Measurements from ENCODE around the gene ZNF354B. TPM values are rescaled to one million over a fixed set of nuclear protein-coding genes. Genes with fewer than 3 reads are reported as not detected.
"Not testable (repeated sequence)": the region's sequence is repeated elsewhere in the genome, so short reads cannot be mapped to it uniquely, and the experiment has no call there.

The ZNF354B gene
- total and polyA plus RNA-seq, 2 of the 8 experiments (the other 6 are each of a cell fraction or from before 2014, with no cell fraction given) = 5.0 to 10.8 TPM

GRCh38 chr5:178860615-178861014 lies 862 bp downstream of the ZNF354B start:
- DNase-seq (ENCODE audit: low read depth in 1 of 2, low spot score in 2 of 2); H3K56ac ChIP-seq (replicated peaks; ENCODE audit: insufficient read length, low read depth, low read length); H3K9ac ChIP-seq (replicated peaks in 1 of 4; ENCODE audit: extremely low read depth in 1 of 4, low read depth in 3 of 4, low read length in 3 of 4); H3K27me3 ChIP-seq (replicated peaks in 1 of 4; ENCODE audit: control insufficient read depth in 3 of 4, extremely low read depth in 1 of 4, insufficient read depth in 3 of 4, low read length in 3 of 4); H4K20me1 ChIP-seq (replicated peaks in 1 of 2; ENCODE audit: control insufficient read depth in 1 of 2, insufficient read depth in 2 of 2, low read length in 2 of 2); H2AK5ac ChIP-seq (ENCODE audit: low read depth, low read length); H2BK120ac ChIP-seq (replicated peaks; ENCODE audit: low read depth, low read length); H3K4me1 ChIP-seq (replicated peaks in 1 of 4; ENCODE audit: control insufficient read depth in 3 of 4, insufficient read depth in 4 of 4, low read length in 3 of 4); H4K8ac ChIP-seq (ENCODE audit: extremely low read depth, insufficient read depth, low read length); H3K79me2 ChIP-seq (ENCODE audit: control insufficient read depth in 1 of 2, insufficient read depth in 2 of 2, low read length in 2 of 2); H4K5ac ChIP-seq (ENCODE audit: insufficient read length, low read depth, low read length); H3K23me2 ChIP-seq (ENCODE audit: low read depth, low read length); H3K9me3 ChIP-seq (ENCODE audit: insufficient read depth in 2 of 2, low read depth in 1 of 2, low read length in 1 of 2); H3K23ac ChIP-seq (ENCODE audit: insufficient read length); CTCF ChIA-PET (ENCODE audit: partially characterized antibody); H2BK15ac ChIP-seq (ENCODE audit: low read length); H3K14ac ChIP-seq (ENCODE audit: insufficient read length); H2AFZ ChIP-seq (ENCODE audit: low read length); H2BK5ac ChIP-seq (ENCODE audit: low read depth, low read length); H3K4ac ChIP-seq (replicated peaks; ENCODE audit: insufficient read length, low read depth, low read length); H3K36me3 ChIP-seq (ENCODE audit: control insufficient read depth in 2 of 4, insufficient read depth in 4 of 4, low read length in 3 of 4); H2BK20ac ChIP-seq (ENCODE audit: low read length); H3K27ac ChIP-seq (ENCODE audit: low read depth, low read length); FAIRE-seq; H3K79me1 ChIP-seq (ENCODE audit: low read depth, low read length); H4K91ac ChIP-seq (replicated peaks; ENCODE audit: insufficient read length, low read length); H2BK12ac ChIP-seq (ENCODE audit: low read depth, low read length); POLR2A ChIA-PET (ENCODE audit: partially characterized antibody); H3K18ac ChIP-seq (ENCODE audit: extremely low read depth, low read length): not testable (repeated sequence)
- 5% methylated on average over 11 of the region's 31 CpGs; no CpG with 5 or more reads in 1 of the 2 experiments for WGBS, 2 experiments (ENCODE audit: extremely low coverage in 1 of 2, insufficient coverage in 1 of 2, insufficient read length in 1 of 2, insufficient replicate concordance in 2 of 2, low coverage in 1 of 2, low lambda C conversion rate in 2 of 2, missing lambda C conversion rate in 1 of 2)
- H3K4me2 ChIP-seq (ENCODE audit: insufficient read depth in 1 of 2, low read depth in 2 of 2, low read length in 2 of 2) = peak overlapping the region in 1 of 2 experiments; percentile 67; a peak in 2 of 4 replicates
- H3K4me3 ChIP-seq (ENCODE audit: extremely low read depth in 1 of 4, insufficient read depth in 2 of 4, low read depth in 3 of 4, low read length in 4 of 4) = peak overlapping the region; percentile 45 to 71 (median 58); a peak in 6 of 8 replicates

Data from H1 (cell line).